GM21576 (cell line): ENCODE measurements around the gene TIGD6.
"Not testable (repeated sequence)": the region's sequence is repeated elsewhere in the genome, so short reads cannot be mapped to it uniquely, and the experiment has no call there.

ENCODE experiments used
- ATAC-seq: cut with Tn5 transposase; IDR thresholded peaks from one replicate; pipeline ENCODE4 v1.9.1; 2021; ENCODE audit warnings: mild to moderate bottlenecking, moderate library complexity; ENCODE audit not compliant: unreplicated experiment

Gene TIGD6

DNA sequence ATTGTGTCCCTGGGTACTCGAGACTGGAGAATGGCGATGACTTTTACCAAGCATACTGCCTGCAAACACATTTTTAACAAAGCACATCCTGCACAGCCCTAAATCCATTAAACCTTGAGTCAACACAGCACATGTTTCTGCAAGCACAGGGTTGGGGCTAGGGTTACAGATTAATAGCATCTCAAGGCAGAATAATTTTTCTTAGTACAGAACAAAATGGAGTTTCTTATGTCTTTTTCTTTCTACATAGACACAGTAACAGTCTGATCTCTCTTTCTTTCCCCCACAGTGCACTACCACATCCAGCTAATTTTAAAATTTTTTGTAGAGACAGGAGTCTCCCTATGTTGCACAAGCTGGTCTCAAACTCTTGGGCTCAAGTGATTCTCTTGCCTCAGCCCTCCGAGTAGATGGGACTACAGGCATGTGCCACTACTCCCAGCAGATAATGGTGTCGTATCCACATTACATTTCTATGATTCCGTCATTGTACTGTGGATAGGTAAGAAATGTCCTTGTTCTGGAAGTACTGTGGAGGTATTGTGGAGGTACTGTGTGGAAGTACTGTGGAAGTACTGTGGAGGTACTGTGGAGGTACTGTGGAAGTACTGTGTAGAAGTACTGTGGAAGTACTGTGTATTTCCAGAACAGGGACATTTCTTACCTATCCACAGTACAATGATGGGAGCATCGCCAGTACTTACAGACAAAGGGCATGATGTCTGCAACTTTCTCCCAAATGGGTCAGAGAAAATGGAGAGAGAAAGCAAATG lies 57.1 kb downstream of the TIGD6 start:
- not testable (repeated sequence) for ATAC-seq
